GM12874 (cell line): ENCODE data around the gene SELENON.

Source experiments
- CTCF ChIP-seq: IDR thresholded peaks from 2 replicates; pipeline ENCODE4 v1.5.1; 2011; ENCODE audit warnings: low read depth, mild to moderate bottlenecking, control low read depth, low read length, moderate library complexity; ENCODE audit not compliant: insufficient read depth

Gene SELENON

GRCh38 chr1:25780318-25781129, 19.5 kb upstream of the SELENON start:
- TF ChIP-seq CTCF = no peak

DNA sequence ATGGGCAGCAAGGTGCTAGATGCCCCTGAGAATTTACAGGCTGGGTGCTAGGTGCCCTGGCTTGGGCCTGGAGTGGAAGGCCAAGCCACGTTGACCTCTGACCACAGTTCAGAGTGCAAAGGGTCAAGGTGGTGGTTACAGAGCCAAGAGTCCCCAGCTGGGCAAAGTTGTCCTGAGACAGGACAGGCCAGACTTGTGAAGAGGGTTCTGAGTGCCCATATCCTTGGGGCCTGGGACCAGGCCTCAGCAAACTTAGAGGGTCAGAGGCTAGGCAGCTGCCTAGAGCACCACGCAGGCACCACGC, 18.9 kb upstream of the SELENON start:
- no peak for TF ChIP-seq CTCF

- no peak for TF ChIP-seq CTCF
These were observed 17.3 kb upstream of the SELENON start for GRCh38 chr1:25782608-25783201.

- no peak for TF ChIP-seq CTCF
These were observed 15.4 kb upstream of the SELENON start for GRCh38 chr1:25784575-25785051.

- no peak for TF ChIP-seq CTCF
These were observed 14.5 kb upstream of the SELENON start for GRCh38 chr1:25785333-25786067.

- no peak for TF ChIP-seq CTCF
These were observed 12.9 kb upstream of the SELENON start for GRCh38 chr1:25786887-25787759.
